ENCODE results near the gene C4orf50. TPM values are rescaled to one million over a fixed set of nuclear protein-coding genes. Genes with fewer than 3 reads are reported as not detected.

Gene C4orf50
- total RNA-seq, 1 donor from 2014 or later: 0.09 TPM

GRCh38 chr4:5888222-5889001 is 129.8 kb downstream of the C4orf50 start:
- Histone ChIP-seq H3K27ac (no peak overlapping the region), H3K4me1 (peaks cover 18% of the 10 kb centered on the region), H3K4me3 (peak overlapping the region; percentile 55), H3K36me3 (no peaks in the 10 kb centered on the region), H3K9me3 (no peaks in the 10 kb centered on the region), H3K27me3 (ENCODE audit: low read depth) (peaks cover 67% of the 10 kb centered on the region)
- no peak for TF ChIP-seq CTCF (IDR thresholded peaks at IDR 0.05)
- DNase-seq: no peak
- no peak for ATAC-seq
- intact Hi-C loops (cut with DNase I): no loop called here

- intact Hi-C loops (cut with DNase I): no loop called here
- Histone ChIP-seq H3K27ac (no peak overlapping the region), H3K36me3 (no peaks in the 10 kb centered on the region), H3K27me3 (ENCODE audit: low read depth) (peaks cover 63% of the 10 kb centered on the region), H3K4me3 (peak overlapping the region; percentile 55), H3K4me1 (peaks cover 18% of the 10 kb centered on the region), H3K9me3 (no peaks in the 10 kb centered on the region)
- no peak for TF ChIP-seq CTCF (IDR thresholded peaks at IDR 0.05)
- peak in 1 of 2 donors; percentile 26 for ATAC-seq
- DNase-seq: no peak
These were observed 130.6 kb downstream of the C4orf50 start for GRCh38 chr4:5887361-5888221.

- Histone ChIP-seq H3K9me3 (no peaks in the 10 kb centered on the region), H3K4me1 (peaks cover 18% of the 10 kb centered on the region), H3K27me3 (ENCODE audit: low read depth) (peaks cover 57% of the 10 kb centered on the region), H3K27ac (no peak overlapping the region), H3K4me3 (peak overlapping the region; percentile 55), H3K36me3 (no peaks in the 10 kb centered on the region)
- no peak for DNase-seq
- ATAC-seq: peak in 1 of 2 donors; percentile 18
- TF ChIP-seq CTCF (IDR thresholded peaks at IDR 0.05): no peak
- intact Hi-C loops (cut with DNase I): no loop called here
These were observed 131.2 kb downstream of the C4orf50 start for GRCh38 chr4:5887011-5887360.

GRCh38 chr4:5885733-5886132 is 132.5 kb downstream of the C4orf50 start:
- intact Hi-C loops (cut with DNase I): no loop called here
- TF ChIP-seq CTCF (IDR thresholded peaks at IDR 0.05): no peak
- no peak for ATAC-seq
- H3K27me3 ChIP-seq (ENCODE audit: low read depth): peaks cover 52% of the 10 kb centered on the region
- H3K4me1 ChIP-seq: peaks cover 14% of the 10 kb centered on the region
- no peak for DNase-seq
- H3K4me3 ChIP-seq: no peak overlapping the region
- no peaks in the 10 kb centered on the region for H3K9me3 ChIP-seq
- no peak overlapping the region for H3K27ac ChIP-seq
- no peaks in the 10 kb centered on the region for H3K36me3 ChIP-seq

GRCh38 chr4:5884796-5885195 is 133.4 kb downstream of the C4orf50 start:
- intact Hi-C loops (cut with DNase I): no loop called here
- peaks cover 43% of the 10 kb centered on the region for H3K27me3 ChIP-seq (ENCODE audit: low read depth)
- H3K4me3 ChIP-seq: no peak overlapping the region
- no peak overlapping the region for H3K27ac ChIP-seq
- peaks cover 14% of the 10 kb centered on the region for H3K4me1 ChIP-seq
- TF ChIP-seq CTCF (IDR thresholded peaks at IDR 0.05): no peak
- ATAC-seq (no peak), DNase-seq (no peak)
- H3K9me3 ChIP-seq: no peaks in the 10 kb centered on the region
- H3K36me3 ChIP-seq: no peaks in the 10 kb centered on the region
